Karpas-422 (cell line): Measurements from ENCODE around the gene PMEL. TPM values are rescaled to one million over a fixed set of nuclear protein-coding genes. Genes with fewer than 3 reads are reported as not detected.
"Not testable (repeated sequence)": the region's sequence is repeated elsewhere in the genome, so short reads cannot be mapped to it uniquely, and the experiment has no call there.

Source experiments
- DNase-seq: peaks from one replicate; pipeline ENCODE4 v3.0.0-alpha.2; 2015
- H2AFZ ChIP-seq: fragments of 200-600 bp; sonication (generic); 2 replicates; pipeline ENCODE4 v1.6.1; 2014; ENCODE audit warnings: antibody characterized with exemption, low read length, mixed read lengths
- H3K27ac ChIP-seq: fragments of 200-600 bp; sonication (generic); 2 replicates; pipeline ENCODE4 v1.5.1; 2014; ENCODE audit warnings: mild to moderate bottlenecking, low read length, moderate library complexity
- H3K27me3 ChIP-seq: fragments of 200-600 bp; sonication (generic); 2 replicates; pipeline ENCODE4 v1.6.1; 2014; ENCODE audit warnings: low read length, mixed read lengths
- H3K36me3 ChIP-seq: fragments of 200-600 bp; sonication (generic); 2 replicates; pipeline ENCODE4 v1.6.1; 2014; ENCODE audit warnings: low read length, mixed read lengths; ENCODE audit not compliant: insufficient read depth
- H3K4me1 ChIP-seq: fragments of 200-600 bp; sonication (generic); 2 replicates; pipeline ENCODE4 v1.6.1; 2014; ENCODE audit warnings: mild to moderate bottlenecking, low read length, mixed read lengths
- H3K4me2 ChIP-seq: fragments of 200-600 bp; sonication (generic); 2 replicates; pipeline ENCODE4 v1.6.1; 2014; ENCODE audit warnings: low read length, low read depth, mild to moderate bottlenecking; ENCODE audit not compliant: poor library complexity, severe bottlenecking
- H3K4me3 ChIP-seq: fragments of 200-600 bp; sonication (generic); 2 replicates; pipeline ENCODE4 v1.5.1; 2014; ENCODE audit warnings: mild to moderate bottlenecking, antibody characterized with exemption, low read length, mixed read lengths
- H3K79me2 ChIP-seq: fragments of 200-600 bp; sonication (generic); 2 replicates; pipeline ENCODE4 v1.6.1; 2014; ENCODE audit warnings: mild to moderate bottlenecking, low read length, mixed read lengths
- H3K9ac ChIP-seq: fragments of 200-600 bp; sonication (generic); 2 replicates; pipeline ENCODE4 v1.6.0; 2014; ENCODE audit warnings: low read length
- H3K9me2 ChIP-seq: fragments of 200-600 bp; sonication (generic), shearing (Covaris generic); replicated peaks from 2 replicates; pipeline ENCODE4 v1.6.0; 2014; ENCODE audit warnings: mild to moderate bottlenecking, low read length, moderate library complexity; ENCODE audit not compliant: insufficient read depth
- H3K9me3 ChIP-seq: fragments of 300-700, 200-600 bp; sonication (generic); 2 replicates; pipeline ENCODE4 v1.6.1; 2014; ENCODE audit warnings: low read length, mixed read lengths
- H4K20me1 ChIP-seq: fragments of 200-600 bp; sonication (generic); 2 replicates; pipeline ENCODE4 v1.6.1; 2014; ENCODE audit warnings: mild to moderate bottlenecking, antibody characterized with exemption, low read length, low read depth; ENCODE audit not compliant: insufficient read depth
- total RNA-seq: library from RNA; depleted of rRNA; stranded (reverse); fragments of >200 nt; shearing (Covaris generic); gene quantifications from 2 replicates; pipeline ENCODE4 v1.2.3, GENCODE V29; 2014; ENCODE audit warnings: low replicate concordance; rRNA removed

Gene PMEL
- total RNA-seq = 8.8 and 9.7 TPM in 2 replicates

DNA sequence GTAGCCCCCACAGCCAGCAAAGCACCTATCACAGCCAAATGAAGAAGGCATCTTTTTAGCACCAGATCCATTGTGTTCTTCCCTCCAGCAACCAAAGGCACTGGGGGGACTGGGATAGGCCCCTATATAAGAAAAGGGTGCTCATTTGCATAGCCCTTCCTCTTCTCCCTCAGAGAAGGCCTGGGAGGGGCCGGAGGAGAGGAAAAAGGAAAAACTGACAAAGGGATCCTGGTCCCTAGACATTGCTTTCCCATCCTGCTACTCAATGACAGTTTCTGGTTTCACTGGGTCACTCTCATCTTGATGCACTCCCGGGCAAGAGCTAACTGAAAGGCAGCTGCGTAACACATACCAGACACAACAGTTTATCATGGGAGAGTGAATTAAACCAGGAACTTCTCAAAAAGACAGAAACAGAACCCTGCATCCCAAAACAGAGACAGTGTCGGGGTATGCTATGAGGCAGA, at the start of gene PMEL:
PMEL (minus strand) TSS at position 102 of the 467 bp plus-strand sequence; CDS start at position 71, 31 bp downstream.
- no peaks in the 10 kb centered on the region for H4K20me1 ChIP-seq
- peak within 1 kb of the TSS; percentile 91 for H3K9ac ChIP-seq
- no peaks in the 10 kb centered on the region for H3K27me3 ChIP-seq
- H3K4me3 ChIP-seq = peak within 1 kb of the TSS; percentile 94
- H3K4me1 ChIP-seq = peaks cover 44% of the 10 kb centered on the region
- H3K9me3 ChIP-seq = no peaks in the 10 kb centered on the region
- no peaks in the 10 kb centered on the region for H3K9me2 ChIP-seq
- H3K79me2 ChIP-seq = peaks cover 17% of the 10 kb centered on the region
- H2AFZ ChIP-seq = peak within 1 kb of the TSS; percentile 60
- H3K36me3 ChIP-seq = no peaks in the 10 kb centered on the region
- peak within 1 kb of the TSS; percentile 72 for H3K4me2 ChIP-seq
- H3K27ac ChIP-seq = peak within 1 kb of the TSS; percentile 56; the same call in 1 of the 2 replicates
- peak; percentile 54 for DNase-seq

- Histone ChIP-seq H2AFZ (no peak overlapping the region), H3K27me3 (no peaks in the 10 kb centered on the region), H4K20me1 (no peaks in the 10 kb centered on the region), H3K4me1 (no peaks in the 10 kb centered on the region), H3K27ac (no peak overlapping the region), H3K4me3 (no peak overlapping the region), H3K79me2 (no peaks in the 10 kb centered on the region), H3K9ac (no peak overlapping the region), H3K9me2 (no peaks in the 10 kb centered on the region), H3K36me3 (no peaks in the 10 kb centered on the region), H3K9me3 (no peaks in the 10 kb centered on the region), H3K4me2 (no peak overlapping the region)
- no peak for DNase-seq
Measured at GRCh38 chr12:56014205-56014604, 48.4 kb upstream of the PMEL start.

DNA sequence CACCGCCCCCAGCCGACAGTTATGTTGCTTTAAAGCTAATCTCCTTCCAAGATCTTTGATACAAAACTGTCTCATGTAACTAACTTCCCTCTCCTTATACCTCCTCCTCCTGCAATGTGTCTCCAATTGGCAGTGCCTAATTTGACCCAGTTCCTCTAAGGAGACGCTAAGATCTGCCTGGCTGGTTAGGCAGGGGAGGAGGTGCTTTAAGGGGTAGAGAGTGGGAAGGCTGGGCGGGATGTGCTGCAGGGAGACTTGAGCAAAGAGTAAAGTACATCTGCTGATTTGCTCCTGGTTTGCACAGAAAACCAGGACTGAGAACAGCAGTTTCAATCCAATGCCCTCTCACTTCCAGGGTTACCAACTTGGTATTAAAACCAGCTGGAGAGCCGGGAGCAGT, 47.6 kb upstream of the PMEL start:
- Histone ChIP-seq H3K4me3 (no peak overlapping the region), H3K9me2 (no peaks in the 10 kb centered on the region), H3K36me3 (no peaks in the 10 kb centered on the region), H3K27ac (no peak overlapping the region), H3K79me2 (no peaks in the 10 kb centered on the region), H4K20me1 (no peaks in the 10 kb centered on the region), H2AFZ (no peak overlapping the region), H3K9ac (no peak overlapping the region), H3K9me3 (no peaks in the 10 kb centered on the region), H3K27me3 (no peaks in the 10 kb centered on the region), H3K4me2 (no peak overlapping the region), H3K4me1 (no peaks in the 10 kb centered on the region)
- no peak for DNase-seq

- H3K9me2 ChIP-seq = no peaks in the 10 kb centered on the region
- no peaks in the 10 kb centered on the region for H3K79me2 ChIP-seq
- peaks cover 10% of the 10 kb centered on the region for H3K4me1 ChIP-seq
- H3K27me3 ChIP-seq = no peaks in the 10 kb centered on the region
- no peak overlapping the region for H3K4me3 ChIP-seq
- DNase-seq = no peak
- H3K9ac ChIP-seq = no peak overlapping the region
- no peak overlapping the region for H3K27ac ChIP-seq
- H3K4me2 ChIP-seq = no peak overlapping the region
- no peaks in the 10 kb centered on the region for H3K36me3 ChIP-seq
- H4K20me1 ChIP-seq = no peaks in the 10 kb centered on the region
- no peaks in the 10 kb centered on the region for H3K9me3 ChIP-seq
- H2AFZ ChIP-seq = no peak overlapping the region
Measured at GRCh38 chr12:56011509-56012090, 45.8 kb upstream of the PMEL start.

- no peaks in the 10 kb centered on the region for H3K79me2 ChIP-seq
- no peaks in the 10 kb centered on the region for H4K20me1 ChIP-seq
- H3K9ac ChIP-seq = no peak overlapping the region
- H3K4me2 ChIP-seq = no peak overlapping the region
- H3K27ac ChIP-seq = no peak overlapping the region
- no peaks in the 10 kb centered on the region for H3K27me3 ChIP-seq
- H2AFZ ChIP-seq = no peak overlapping the region
- no peaks in the 10 kb centered on the region for H3K36me3 ChIP-seq
- no peak for DNase-seq
- H3K4me3 ChIP-seq = no peak overlapping the region
- no peaks in the 10 kb centered on the region for H3K9me3 ChIP-seq
- H3K9me2 ChIP-seq = no peaks in the 10 kb centered on the region
- peaks cover 10% of the 10 kb centered on the region for H3K4me1 ChIP-seq
Measured at GRCh38 chr12:56010111-56010570, 44.3 kb upstream of the PMEL start.

DNA sequence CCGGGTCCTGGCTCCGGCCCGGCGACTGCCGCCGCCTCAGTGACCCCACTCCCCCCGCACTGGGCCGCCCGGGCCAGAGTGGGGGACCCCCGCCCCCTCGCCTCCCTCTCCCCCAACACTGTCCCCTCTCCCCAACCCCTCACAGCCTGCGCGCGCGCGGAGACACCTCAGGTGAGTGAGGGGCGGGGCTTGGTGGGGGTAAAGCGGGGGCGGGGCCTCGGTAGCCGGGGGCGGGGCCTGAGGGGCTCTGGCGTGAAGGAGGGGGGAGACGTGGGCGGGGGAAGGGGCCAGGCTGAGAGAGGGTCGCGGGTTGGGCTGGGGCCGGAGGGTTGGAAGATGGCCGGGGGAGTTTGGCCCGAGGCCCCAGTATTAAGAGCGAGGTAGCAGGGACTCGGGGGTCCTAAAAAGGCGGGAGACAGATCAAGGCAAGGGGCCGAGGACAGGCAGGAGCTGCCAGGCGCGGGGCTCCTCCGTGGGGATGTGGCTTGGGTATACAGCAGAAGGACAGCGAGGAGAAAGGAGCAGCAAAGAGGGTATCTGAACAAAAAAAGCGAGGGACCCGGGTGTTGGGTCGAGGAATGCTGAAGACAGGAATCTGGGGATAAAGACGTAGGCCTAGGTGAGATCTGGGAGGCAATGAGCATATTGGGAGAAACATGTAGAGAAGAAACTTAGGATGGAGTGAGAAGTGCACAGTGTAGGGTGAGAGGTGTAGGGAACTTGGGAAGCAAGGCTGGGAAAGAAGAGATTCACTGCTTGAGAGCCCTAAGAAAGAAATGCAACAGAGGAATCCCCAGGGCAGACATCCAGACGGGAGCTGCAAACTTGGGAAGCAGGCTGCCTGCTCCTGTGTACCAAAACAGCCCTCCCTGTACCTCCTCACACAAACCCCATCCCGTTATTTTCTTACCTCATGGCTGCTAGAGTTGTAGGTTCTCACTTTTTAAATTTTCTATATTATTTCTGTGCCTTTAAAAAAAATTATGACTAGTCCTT, 42.0 kb upstream of the PMEL start:
- peak; percentile 78 for DNase-seq
- H3K4me2 ChIP-seq = peak overlapping the region; percentile 80
- H3K27ac ChIP-seq = 0 out of 2 replicates have a peak overlapping the region, but pooled peaks have one; percentile 55
- no peaks in the 10 kb centered on the region for H3K36me3 ChIP-seq
- peak overlapping the region; percentile 77 for H3K9ac ChIP-seq
- no peaks in the 10 kb centered on the region for H3K9me3 ChIP-seq
- peak overlapping the region; percentile 74 for H3K4me3 ChIP-seq
- peak overlapping the region; percentile 22; the same call in 1 of the 2 replicates for H2AFZ ChIP-seq
- H3K27me3 ChIP-seq = no peaks in the 10 kb centered on the region
- peaks cover 10% of the 10 kb centered on the region for H3K4me1 ChIP-seq
- no peaks in the 10 kb centered on the region for H4K20me1 ChIP-seq
- H3K9me2 ChIP-seq = no peaks in the 10 kb centered on the region
- no peaks in the 10 kb centered on the region for H3K79me2 ChIP-seq

DNA sequence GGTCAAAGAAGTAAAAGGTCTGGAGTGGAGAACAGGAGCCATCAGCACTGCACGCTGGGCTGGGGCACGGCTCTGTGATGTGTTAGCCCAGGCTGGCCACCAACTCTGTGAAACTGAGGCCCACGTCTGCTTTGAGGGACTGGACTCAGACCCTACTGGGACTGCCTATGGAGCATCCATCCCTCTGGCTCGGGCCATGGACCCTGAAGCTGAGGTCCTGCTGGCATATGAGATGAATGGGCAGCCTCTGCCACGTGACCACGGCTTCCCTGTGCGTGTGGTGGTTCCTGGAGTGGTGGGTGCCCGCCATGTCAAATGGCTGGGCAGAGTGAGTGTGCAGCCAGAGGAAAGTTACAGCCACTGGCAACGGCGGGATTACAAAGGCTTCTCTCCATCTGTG, 38.4 kb upstream of the PMEL start:
- no peaks in the 10 kb centered on the region for H3K36me3 ChIP-seq
- no peak for DNase-seq
- no peaks in the 10 kb centered on the region for H3K9me2 ChIP-seq
- H3K27me3 ChIP-seq = no peaks in the 10 kb centered on the region
- peaks cover 10% of the 10 kb centered on the region for H3K4me1 ChIP-seq
- H4K20me1 ChIP-seq = no peaks in the 10 kb centered on the region
- no peak overlapping the region for H2AFZ ChIP-seq
- no peaks in the 10 kb centered on the region for H3K9me3 ChIP-seq
- no peaks in the 10 kb centered on the region for H3K79me2 ChIP-seq
- no peak overlapping the region for H3K9ac ChIP-seq
- no peak overlapping the region for H3K4me2 ChIP-seq
- H3K4me3 ChIP-seq = no peak overlapping the region
- no peak overlapping the region for H3K27ac ChIP-seq

DNA sequence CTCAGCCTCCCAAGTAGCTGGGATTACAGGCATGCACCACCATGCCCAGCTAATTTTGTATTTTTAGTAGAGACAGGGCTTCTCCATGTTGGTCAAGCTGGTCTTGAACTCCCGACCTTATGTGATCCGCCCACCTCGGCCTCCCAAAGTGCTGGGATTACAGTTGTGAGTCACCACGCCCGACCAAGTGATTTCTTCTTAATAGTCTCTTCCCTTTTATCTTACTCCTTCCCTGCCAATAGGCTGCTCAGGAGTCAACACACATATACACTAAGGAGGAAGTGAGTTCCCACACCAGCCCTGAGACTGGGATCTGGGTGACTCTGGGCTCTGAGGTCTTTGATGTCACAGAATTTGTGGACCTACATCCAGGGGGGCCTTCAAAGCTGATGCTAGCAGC, 37.5 kb upstream of the PMEL start:
- not testable (repeated sequence) for H2AFZ ChIP-seq, H3K27ac ChIP-seq, H3K4me3 ChIP-seq, H4K20me1 ChIP-seq, H3K9me2 ChIP-seq, H3K27me3 ChIP-seq, H3K79me2 ChIP-seq, H3K9me3 ChIP-seq, H3K36me3 ChIP-seq, H3K9ac ChIP-seq, DNase-seq, H3K4me2 ChIP-seq
- H3K4me1 ChIP-seq = peaks cover 10% of the 10 kb centered on the region
